ENCODE data around the gene SYTL2. TPM values are rescaled to one million over a fixed set of nuclear protein-coding genes. Genes with fewer than 3 reads are reported as not detected.

SYTL2 gene
- total RNA-seq, 1 experiment from 2014 or later = 5.2 TPM

DNA sequence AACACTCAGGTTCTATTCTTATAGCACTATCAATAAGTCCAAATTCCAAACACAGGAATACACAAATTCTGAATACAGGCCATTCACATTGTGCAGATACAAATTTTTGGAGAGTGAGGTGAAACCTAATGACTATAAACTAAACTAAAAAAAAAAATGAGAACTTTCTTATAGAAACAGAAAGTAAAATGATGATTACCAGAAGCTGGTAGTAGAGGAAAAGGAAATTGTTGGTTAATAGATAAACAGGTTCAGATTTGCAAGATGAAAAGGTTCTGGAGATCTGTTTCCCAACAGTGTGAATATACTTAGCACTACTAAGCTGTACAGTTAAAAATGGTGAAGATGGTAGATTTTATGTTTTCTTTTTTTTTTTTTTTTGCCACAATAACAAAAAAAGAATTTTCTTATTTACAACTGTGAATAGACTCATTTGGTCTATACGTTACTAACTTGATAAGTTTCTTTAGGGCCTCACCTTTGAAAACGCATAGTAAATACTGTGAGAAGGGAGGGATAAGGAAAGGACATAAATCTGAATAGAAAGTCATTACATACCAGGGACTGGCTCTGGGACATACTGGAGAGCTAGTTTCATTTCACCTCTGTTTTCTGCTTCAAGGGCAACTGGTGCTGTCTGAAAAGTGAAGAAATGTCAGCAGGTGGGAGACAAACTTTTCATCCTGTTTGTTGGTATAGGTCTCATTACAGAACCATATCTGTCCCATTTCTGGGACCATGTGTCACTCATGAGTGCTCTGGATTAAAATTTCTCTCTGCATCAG is 110.8 kb downstream of the SYTL2 start:
- Mint-ChIP-seq H3K27me3 (ENCODE audit: low read depth) (no peaks in the 10 kb centered on the region), H3K36me3 (ENCODE audit: insufficient read depth in 1 of 3, low read depth in 3 of 3) (no peaks in the 10 kb centered on the region), H3K27ac (no peak overlapping the region), H3K9me3 (peaks cover 0 to 2% of the 10 kb centered on the region in 2 experiments; a peak in 1 of 5 replicates), H3K4me1 (peaks cover 0 to 3% of the 10 kb centered on the region in 2 experiments; a peak in 2 of 4 replicates), H3K4me3 (no peak overlapping the region)
- no peak overlapping the region for H4K91ac ChIP-seq (ENCODE audit: insufficient read length, low read depth, low read length)
- H2BK12ac ChIP-seq (ENCODE audit: insufficient read length, low read depth, low read length) = no peak overlapping the region
- H3K79me2 ChIP-seq (ENCODE audit: insufficient read depth, low read length) = no peaks in the 10 kb centered on the region
- DNase-seq = no peak
- no peak overlapping the region for H3K14ac ChIP-seq (ENCODE audit: insufficient read depth, low read length)
- no peak overlapping the region for H2BK20ac ChIP-seq (ENCODE audit: low read depth, low read length, poor library complexity, severe bottlenecking)
- H4K20me1 ChIP-seq (ENCODE audit: control insufficient read depth, insufficient read depth, insufficient read length) = no peaks in the 10 kb centered on the region
- H3T11ph ChIP-seq (ENCODE audit: low read length) = no peak overlapping the region
- no peak overlapping the region for H4K5ac ChIP-seq (ENCODE audit: insufficient read length, low read depth, low read length)
- H2AFZ ChIP-seq (ENCODE audit: low read length) = no peak overlapping the region
- no peak overlapping the region for H2BK5ac ChIP-seq (ENCODE audit: insufficient read length, low read length)
- no peaks in the 10 kb centered on the region for H3K79me1 ChIP-seq (ENCODE audit: insufficient read depth, low read depth, low read length, poor library complexity, severe bottlenecking)
- H3K23me2 ChIP-seq (ENCODE audit: insufficient read length, low read depth, low read length, poor library complexity, severe bottlenecking) = no peaks in the 10 kb centered on the region
- H2AK5ac ChIP-seq (ENCODE audit: insufficient read length, low read length) = no peak overlapping the region
- no peak for TF ChIP-seq CTCF (conservative IDR thresholded peaks at IDR 0.05)
- H3K4me2 ChIP-seq (ENCODE audit: insufficient read depth, insufficient read length, low read length) = no peak overlapping the region
- H4K8ac ChIP-seq (replicated peaks; ENCODE audit: insufficient read length, low read depth, low read length) = no peak overlapping the region
- no peak overlapping the region for H3K4ac ChIP-seq (ENCODE audit: low read depth, low read length)
- no peaks in the 10 kb centered on the region; the same call in 1 of the 2 replicates for H3K4me1 ChIP-seq (ENCODE audit: insufficient read depth, low read length)
- H3K18ac ChIP-seq (ENCODE audit: insufficient read length, low read depth, low read length) = no peak overlapping the region
- no peaks in the 10 kb centered on the region for H3K27me3 ChIP-seq (ENCODE audit: insufficient read depth, low read length)
- H3K56ac ChIP-seq (ENCODE audit: insufficient read length, low read depth, low read length) = no peak overlapping the region
- H3K9me3 ChIP-seq (ENCODE audit: control insufficient read depth, low read depth, low read length) = no peaks in the 10 kb centered on the region
- H2BK120ac ChIP-seq (ENCODE audit: low read depth, low read length, poor library complexity, severe bottlenecking) = no peak overlapping the region
- no peak overlapping the region for H3K23ac ChIP-seq (ENCODE audit: insufficient read length, low read depth, low read length)
- H3K27ac ChIP-seq (ENCODE audit: insufficient read length, low read depth, low read length) = no peak overlapping the region
- WGBS (ENCODE audit: extremely low coverage, insufficient read length, low lambda C conversion rate) = no CpG with 5 or more reads among the region's 2 CpGs
- no peak overlapping the region for H3K9ac ChIP-seq (ENCODE audit: extremely low read depth, insufficient read length, low read length)
- no peak overlapping the region for H2BK15ac ChIP-seq (ENCODE audit: low read depth, low read length)
